ENCODE results near the gene CD44. TPM values are rescaled to one million over a fixed set of nuclear protein-coding genes. Genes with fewer than 3 reads are reported as not detected.
A peak's percentile ranks its signal among the peaks of the same experiment; 100 is the strongest.

The CD44 gene
- polyA plus RNA-seq, 3 donors = 8.8 to 11.2 (median 9.4) TPM

DNA sequence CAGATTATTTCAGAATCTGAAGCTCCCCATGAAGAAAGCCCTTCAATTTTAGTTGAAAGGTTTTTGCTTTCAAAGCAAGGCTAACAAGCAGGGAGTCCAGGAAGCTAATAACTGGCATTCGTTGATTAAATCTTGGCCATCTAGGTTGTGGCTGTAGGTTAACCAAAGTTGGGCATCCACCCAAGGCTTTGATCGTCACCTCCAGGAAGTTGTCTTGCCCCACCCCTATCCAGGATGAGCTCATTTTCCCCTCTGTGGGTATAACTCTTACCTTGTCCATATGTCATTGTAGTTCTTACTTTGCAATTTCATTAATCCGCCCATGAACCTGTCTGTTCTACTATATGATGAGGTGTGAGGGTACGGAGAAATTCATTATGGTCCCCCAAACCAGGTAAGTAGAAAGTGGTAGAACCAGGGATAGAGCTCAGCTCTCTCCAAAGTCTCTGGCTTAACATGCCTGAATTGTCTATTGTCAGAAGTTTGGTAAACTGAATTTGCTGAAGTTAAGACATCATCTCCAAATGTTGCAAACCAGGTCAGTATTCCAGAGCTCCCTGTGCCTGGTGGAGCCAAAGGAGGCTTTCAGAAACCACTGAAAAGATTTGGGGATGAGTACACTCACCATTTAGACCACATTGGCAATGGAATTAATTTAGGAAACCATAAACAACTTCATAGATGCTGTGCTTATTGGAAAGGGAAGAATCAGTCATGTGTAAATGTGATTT is 97.1 kb downstream of the CD44 start:
- DNase-seq = no peak

- DNase-seq = no peak
These were observed 97.7 kb downstream of the CD44 start for GRCh38 chr11:35236667-35237003.

- DNase-seq = no peak
These were observed 98.4 kb downstream of the CD44 start for GRCh38 chr11:35237351-35237750.

DNA sequence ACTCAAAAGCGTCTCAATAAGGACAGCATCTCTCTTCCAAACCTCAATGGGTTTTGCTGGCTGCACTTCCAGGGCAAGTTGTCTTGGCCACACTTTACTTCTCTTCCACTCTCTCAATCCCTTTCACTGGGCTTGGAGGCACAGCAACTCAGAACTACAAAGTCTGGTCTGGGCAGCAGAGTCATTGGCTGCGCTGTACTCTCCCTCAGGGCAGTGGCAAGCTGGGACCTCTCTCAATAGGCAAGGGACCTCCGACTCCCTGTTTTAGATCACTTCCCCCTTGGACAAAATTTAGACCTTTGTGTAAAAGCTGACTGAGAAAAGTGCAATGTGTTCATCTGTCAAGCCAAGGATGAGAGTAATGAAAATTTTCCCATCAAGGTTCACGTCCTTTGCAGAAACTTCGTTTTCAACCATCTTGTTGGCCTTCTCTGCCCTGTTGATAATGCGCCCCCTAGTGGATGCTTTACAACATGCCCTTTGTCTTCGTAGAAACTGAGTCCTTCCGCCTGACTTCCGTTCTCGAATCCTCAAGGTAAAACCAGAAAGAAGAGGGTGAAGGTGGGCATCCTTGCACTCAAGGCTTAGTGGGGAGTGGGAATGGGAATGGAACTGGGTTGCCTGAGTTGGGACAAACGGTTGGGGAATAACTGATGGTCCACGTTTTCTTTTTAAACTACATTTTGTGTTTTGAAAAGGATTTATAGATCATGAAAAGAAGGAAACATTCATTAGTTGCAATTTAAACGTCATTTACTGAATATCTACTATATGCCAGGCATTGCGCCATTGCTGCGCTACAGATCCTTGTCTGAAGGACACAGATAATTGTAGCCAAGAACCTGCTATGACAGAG is 99.1 kb downstream of the CD44 start:
- peak; percentile 36 for DNase-seq

- no peak for DNase-seq
These were observed 99.9 kb downstream of the CD44 start for GRCh38 chr11:35238882-35239281.

- no peak for DNase-seq
These were observed 100.6 kb downstream of the CD44 start for GRCh38 chr11:35239471-35240075.

DNA sequence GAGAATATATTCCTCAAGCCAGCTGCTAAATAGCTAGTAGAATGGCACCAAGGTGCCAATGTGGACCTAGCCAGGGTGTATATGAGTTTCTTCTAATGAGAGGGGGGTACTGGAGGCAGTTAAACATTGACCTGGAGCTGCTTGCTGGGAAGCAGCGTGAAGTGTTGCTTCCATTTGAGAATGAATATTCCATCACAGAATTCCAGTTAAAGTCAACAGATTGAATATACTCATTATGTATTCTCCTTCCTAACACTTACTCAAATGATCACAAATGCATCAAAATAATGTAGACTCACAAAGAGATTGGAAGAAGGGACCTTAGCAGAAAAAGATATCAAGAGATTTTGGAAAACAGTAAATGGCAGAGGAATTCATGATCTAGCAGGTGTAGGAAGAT is 102.1 kb downstream of the CD44 start:
- no peak for DNase-seq

GRCh38 chr11:35241531-35241930 is 102.6 kb downstream of the CD44 start:
- no peak for DNase-seq

DNA sequence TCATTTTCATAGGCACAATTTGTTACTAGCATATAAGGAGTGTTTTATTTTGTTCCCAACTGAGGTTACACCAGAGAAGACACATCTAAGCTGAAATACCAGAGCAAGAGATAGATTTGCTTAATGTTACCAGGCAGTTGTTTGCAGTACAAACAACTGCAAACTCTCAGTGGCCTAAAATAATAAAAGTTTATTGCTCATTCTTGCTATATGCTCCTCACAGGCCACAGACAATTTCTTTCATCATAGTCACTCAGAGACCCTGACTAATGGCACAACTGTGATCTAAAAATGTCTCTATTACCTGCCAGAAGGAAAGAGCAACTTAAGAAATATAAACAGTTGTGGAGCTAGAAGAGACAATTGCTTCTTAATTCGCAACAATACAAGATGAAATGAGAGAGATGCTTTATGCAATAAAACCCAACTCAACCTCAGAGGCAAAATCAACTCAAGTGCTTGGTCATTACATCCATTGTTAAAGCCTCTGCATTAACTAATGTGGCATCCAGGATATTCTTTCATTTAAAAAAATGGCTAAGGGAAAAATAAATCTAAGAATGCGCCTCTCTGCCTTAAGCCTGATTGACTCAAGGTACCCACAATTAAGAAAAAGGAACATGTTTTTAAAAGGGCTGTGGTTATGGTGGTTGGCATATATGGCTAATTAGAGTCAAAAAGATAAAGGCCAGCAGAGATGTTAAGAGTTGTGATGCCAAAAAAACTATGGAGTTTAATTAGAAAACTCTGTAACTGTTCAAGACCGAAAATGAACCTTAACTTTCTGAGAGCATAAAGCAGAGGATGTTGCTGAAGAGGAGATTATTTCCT is 103.7 kb downstream of the CD44 start:
- no peak for DNase-seq

DNA sequence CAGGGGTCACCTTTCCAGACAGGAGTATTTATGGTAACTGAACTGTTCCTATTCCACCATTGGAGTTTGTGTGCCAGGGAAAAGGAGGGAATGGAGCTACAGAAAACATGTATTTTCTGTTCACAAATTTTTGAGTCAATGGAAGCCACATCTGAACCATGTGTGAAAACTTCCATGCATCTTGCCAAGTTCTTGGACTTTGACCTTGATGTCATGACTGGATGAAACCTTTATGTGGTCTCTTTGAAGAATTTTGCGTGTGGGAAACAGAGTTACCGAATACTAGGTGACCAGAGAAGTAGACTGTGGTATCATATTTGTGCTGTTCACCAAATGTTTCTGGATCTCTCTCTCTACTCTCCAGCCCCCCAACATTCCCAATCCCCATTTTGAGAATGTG is 104.8 kb downstream of the CD44 start:
- no peak for DNase-seq

GRCh38 chr11:35245056-35245455 is 106.1 kb downstream of the CD44 start:
- DNase-seq = no peak

- DNase-seq = no peak
These were observed 106.8 kb downstream of the CD44 start for GRCh38 chr11:35245786-35246185.

GRCh38 chr11:35246745-35247144 is 107.8 kb downstream of the CD44 start:
- no peak for DNase-seq

- no peak for DNase-seq
These were observed 108.5 kb downstream of the CD44 start for GRCh38 chr11:35247428-35247827.

- DNase-seq = no peak
These were observed 108.9 kb downstream of the CD44 start for GRCh38 chr11:35247863-35248262.

- no peak for DNase-seq
These were observed 109.8 kb downstream of the CD44 start for GRCh38 chr11:35248558-35249323.

- no peak for DNase-seq
These were observed 111.2 kb downstream of the CD44 start for GRCh38 chr11:35250192-35250591.

DNA sequence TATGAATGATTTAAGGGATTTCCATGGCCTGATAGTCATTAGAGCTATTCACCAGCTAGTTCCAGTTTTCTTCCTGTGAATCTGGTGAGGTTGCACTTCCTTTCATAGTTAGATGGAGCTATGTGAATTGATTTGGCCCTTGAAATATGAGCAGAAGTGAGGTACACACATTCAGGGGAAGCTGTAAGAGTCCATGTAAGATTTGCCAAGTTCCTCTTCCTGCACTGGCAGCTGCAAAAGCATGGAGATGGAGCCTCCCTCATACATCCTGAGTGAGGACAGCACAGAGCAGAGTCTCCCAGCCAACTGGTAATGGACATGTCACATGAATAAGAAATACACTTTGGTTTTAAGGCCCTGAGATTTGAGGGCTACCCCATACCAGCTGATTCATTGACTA is 111.7 kb downstream of the CD44 start:
- DNase-seq = no peak

DNA sequence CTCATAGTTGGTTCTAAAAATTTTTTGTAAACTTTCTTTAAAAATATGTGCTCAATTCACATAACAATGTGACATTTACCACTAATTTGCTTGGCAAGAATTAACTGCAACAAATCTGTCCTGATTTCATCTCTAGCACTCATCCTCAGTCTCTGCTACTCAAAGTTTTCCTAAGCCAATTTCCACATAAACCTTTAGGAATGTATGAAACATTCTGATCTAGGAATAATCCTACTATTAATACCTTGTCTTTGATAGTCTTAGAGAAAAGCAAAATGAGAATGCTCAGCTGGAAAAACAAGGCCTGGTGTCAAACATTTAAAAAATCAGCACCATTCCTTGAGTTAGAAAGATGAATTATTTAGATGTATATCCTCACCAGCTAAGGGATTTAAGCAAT is 114.3 kb downstream of the CD44 start:
- no peak for DNase-seq

DNA sequence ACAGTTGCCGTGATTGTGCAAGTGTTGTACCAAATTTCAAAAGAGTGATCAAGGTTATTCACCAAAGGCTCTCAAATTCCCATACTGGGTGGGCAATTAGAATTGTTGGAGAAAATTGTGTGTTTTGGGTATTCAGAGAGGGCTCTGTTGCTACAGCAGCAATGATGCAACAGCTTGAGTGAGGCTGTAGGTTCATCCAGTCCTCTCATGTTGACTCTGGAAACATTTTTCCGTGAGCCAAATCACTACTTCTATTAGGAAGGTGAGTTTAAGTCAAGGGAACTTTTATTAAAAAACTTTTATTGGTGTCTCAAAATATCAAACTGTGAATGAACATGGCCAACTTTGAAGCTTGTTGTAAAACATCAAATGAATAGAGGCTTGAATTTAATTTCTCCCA is 116.5 kb downstream of the CD44 start:
- DNase-seq = no peak

GRCh38 chr11:35256296-35256695 is 117.3 kb downstream of the CD44 start:
- DNase-seq = no peak
